Gastroesophageal sphincter (tissue), 4 donors: Measurements from ENCODE around the gene CDH23. TPM values are rescaled to one million over a fixed set of nuclear protein-coding genes. Genes with fewer than 3 reads are reported as not detected.

Source experiments
- ATAC-seq: fragments of 150-250 bp; one replicate; pipeline ENCODE4 v1.9.1; 2016; ENCODE audit warnings: mild to moderate bottlenecking, moderate library complexity
- H3K27ac ChIP-seq, 4 donors: fragments of 200-600 bp; sonication (generic) in 3 of 4; 1 replicate in 3 of 4; 2 replicates in 1 of 4; pipeline ENCODE4 v1.5.1; 2016 to 2019
- H3K27me3 ChIP-seq: fragments of 200-600 bp; sonication (generic); one replicate; pipeline ENCODE4 v1.5.1; 2019
- H3K36me3 ChIP-seq, 2 donors: fragments of 200-600 bp; sonication (generic); one replicate each; pipeline ENCODE4 v1.5.1; 2019; ENCODE audit warnings: control low read depth in 1 of 2
- H3K4me1 ChIP-seq, 3 donors: fragments of 200-600 bp; sonication (generic); 1 replicate in 2 of 3; 2 replicates in 1 of 3; pipeline ENCODE4 v1.5.1; 2016 to 2019; ENCODE audit warnings: control low read depth in 2 of 3
- H3K4me3 ChIP-seq, 2 donors: fragments of 200-600 bp; sonication (generic); one replicate each; pipeline ENCODE4 v1.5.1; 2019; ENCODE audit warnings: mild to moderate bottlenecking in 1 of 2, moderate library complexity in 1 of 2
- H3K9me3 ChIP-seq, 3 donors: fragments of 200-600 bp; sonication (generic); one replicate each; pipeline ENCODE4 v1.5.1; 2017 to 2019; ENCODE audit warnings: control low read depth in 2 of 3
- CTCF ChIP-seq, 4 experiments: fragments of 200-600 bp in 2 of 4; fragments of 450-650 bp in 2 of 4; sonication (generic) in 1 of 4; IDR thresholded peaks; one replicate each; pipeline ENCODE4 v1.5.1; 2017 to 2019; ENCODE audit warnings: antibody characterized with exemption in 4 of 4, mild to moderate bottlenecking in 2 of 4, moderate library complexity in 2 of 4
- EP300 ChIP-seq: sonication (generic); formaldehyde crosslinking; IDR thresholded peaks from one replicate; pipeline ENCODE4 v1.6.1; 2017; ENCODE audit warnings: antibody characterized with exemption, mild to moderate bottlenecking
- POLR2A ChIP-seq, 2 donors: fragments of 450-650 bp; IDR thresholded peaks; one replicate each; pipeline ENCODE4 v1.6.1; 2017; ENCODE audit warnings: antibody characterized with exemption in 2 of 2, mild to moderate bottlenecking in 2 of 2, moderate library complexity in 1 of 2
- POLR2AphosphoS5 ChIP-seq: sonication (generic); formaldehyde crosslinking; IDR thresholded peaks from one replicate; pipeline ENCODE4 v1.6.1; 2017; ENCODE audit warnings: antibody characterized with exemption
- WGBS, 2 donors: methylation state at CpG; one replicate each; pipeline ENCODE4 v1.1.5; 2018; ENCODE audit warnings: low coverage in 1 of 2; 5-methylcytosine and 5-hydroxymethylcytosine counted together
- total RNA-seq, 4 donors: library from RNA; depleted of rRNA; stranded (reverse); fragments of >200 nt; gene quantifications; one replicate each; pipeline ENCODE4 v1.1.0, GENCODE V29; 2016

The CDH23 gene
- total RNA-seq, 4 donors from 2014 or later = 5.1 to 33.5 (median 16.2) TPM

DNA sequence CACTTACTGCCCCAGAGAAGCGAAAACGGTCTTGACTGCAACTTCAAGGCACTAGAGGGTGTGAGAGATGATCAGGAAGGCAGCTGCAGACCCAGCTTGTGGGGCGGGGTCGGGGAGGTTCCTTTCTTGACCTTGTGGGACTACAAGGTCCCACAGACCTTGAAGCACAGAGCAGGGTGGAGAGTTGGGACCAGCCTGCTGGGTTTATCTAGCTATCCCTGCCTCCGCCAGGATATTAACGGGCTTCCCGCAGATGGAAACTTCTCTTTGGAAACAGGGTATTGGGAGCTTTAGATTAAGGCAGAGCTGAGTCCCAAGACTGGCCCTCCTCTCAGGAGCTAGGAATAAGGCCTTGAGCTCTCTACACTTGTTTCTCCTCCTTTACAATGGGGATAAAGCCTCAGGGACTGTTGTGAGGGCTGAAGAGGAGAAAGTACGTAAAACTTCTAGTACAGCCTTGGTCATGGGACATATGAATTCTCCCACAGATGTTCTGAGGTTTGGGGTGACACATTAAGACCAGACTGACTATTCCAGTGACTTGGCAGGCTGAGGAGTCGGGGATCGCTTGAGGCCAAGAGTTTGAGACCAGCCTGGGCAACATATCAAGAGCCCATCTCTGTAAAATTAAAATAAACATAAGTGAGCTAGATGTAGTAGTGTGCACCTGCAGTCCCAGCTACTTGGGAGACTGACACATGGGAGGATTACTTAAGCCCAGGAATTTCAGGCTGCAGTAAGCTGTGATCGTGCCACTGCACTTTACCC lies 153.2 kb downstream of the CDH23 start:
- no peak overlapping the region for H3K4me3 ChIP-seq
- no peak overlapping the region for H3K27ac ChIP-seq
- no peak for ATAC-seq
- H3K36me3 ChIP-seq = no peaks in the 10 kb centered on the region
- 76 to 91% methylated on average over 4 to 8 of the region's 11 CpGs for WGBS, 2 donors
- peaks cover 0 to 11% (median 5%) of the 10 kb centered on the region in 3 donors for H3K4me1 ChIP-seq
- no peaks in the 10 kb centered on the region for H3K27me3 ChIP-seq
- TF ChIP-seq EP300 (no peak), CTCF (IDR thresholded peaks at IDR 0.05) (no peak), POLR2AphosphoS5 (no peak), POLR2A (IDR thresholded peaks at IDR 0.05) (no peak)
- H3K9me3 ChIP-seq = no peaks in the 10 kb centered on the region

DNA sequence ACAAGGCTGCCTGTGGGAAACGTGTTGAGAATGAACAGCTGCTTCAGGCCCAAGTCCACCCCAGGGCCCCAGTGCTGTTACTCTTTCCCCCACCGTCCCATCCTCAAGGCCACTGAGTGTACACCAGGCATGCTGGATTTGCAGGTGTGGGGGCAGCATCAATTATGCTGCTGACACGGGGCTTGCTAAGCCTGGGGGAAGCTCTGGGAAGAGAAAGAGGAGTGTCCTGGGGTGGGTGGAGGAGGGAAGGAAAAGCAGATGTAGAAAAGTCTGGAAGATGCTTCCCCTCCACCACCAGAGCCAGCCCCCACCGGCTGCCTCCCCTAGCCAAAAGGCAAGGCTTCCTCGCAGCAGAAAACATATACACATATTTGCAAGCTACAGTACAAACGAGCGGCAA lies 153.9 kb downstream of the CDH23 start:
- 85% methylated on average over 5 to 7 of the region's 7 CpGs for WGBS, 2 donors

DNA sequence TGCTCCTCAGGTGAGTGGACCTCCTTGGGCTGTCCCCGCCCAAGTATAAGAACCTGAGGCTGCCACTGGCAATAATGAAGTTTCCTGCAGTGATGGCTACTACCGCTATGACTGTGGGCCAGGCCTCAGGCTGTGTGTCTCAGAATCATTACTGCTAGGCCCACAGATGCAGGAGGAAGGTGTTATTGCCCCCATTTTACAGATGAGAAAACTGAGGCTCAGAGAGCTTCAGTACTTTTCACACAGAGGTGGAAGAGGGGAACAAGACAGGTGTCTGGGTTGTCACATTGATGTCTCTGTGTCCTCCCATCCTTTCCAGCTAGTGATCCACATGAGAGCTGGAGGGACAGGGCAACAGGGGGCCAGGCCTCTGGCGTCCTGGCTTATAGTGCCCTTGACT lies 155.2 kb downstream of the CDH23 start:
- H3K36me3 ChIP-seq = no peaks in the 10 kb centered on the region
- TF ChIP-seq EP300 = no peak
- no peak for TF ChIP-seq POLR2A (IDR thresholded peaks at IDR 0.05)
- no peak for TF ChIP-seq CTCF (IDR thresholded peaks at IDR 0.05)
- TF ChIP-seq POLR2AphosphoS5 = no peak
- no peaks in the 10 kb centered on the region for H3K27me3 ChIP-seq
- no peak overlapping the region for H3K27ac ChIP-seq
- 88% methylated on average over 1 of the region's 3 CpGs; no CpG with 5 or more reads in 1 of the 2 donors for WGBS, 2 donors
- no peaks in the 10 kb centered on the region for H3K9me3 ChIP-seq
- H3K4me1 ChIP-seq = peaks cover 0 to 11% (median 5%) of the 10 kb centered on the region in 3 donors
- ATAC-seq = no peak
- no peak overlapping the region for H3K4me3 ChIP-seq

More for the DNA sequence above, 153.9 kb downstream of the CDH23 start:
- peaks cover 0 to 11% (median 5%) of the 10 kb centered on the region in 3 donors for H3K4me1 ChIP-seq
- no peaks in the 10 kb centered on the region for H3K9me3 ChIP-seq
- no peak overlapping the region for H3K27ac ChIP-seq
- no peak overlapping the region for H3K4me3 ChIP-seq
- ATAC-seq = no peak
- TF ChIP-seq POLR2A (IDR thresholded peaks at IDR 0.05) (no peak), POLR2AphosphoS5 (no peak), EP300 (no peak), CTCF (IDR thresholded peaks at IDR 0.05) (no peak)
- H3K27me3 ChIP-seq = no peaks in the 10 kb centered on the region
- no peaks in the 10 kb centered on the region for H3K36me3 ChIP-seq

GRCh38 chr10:71553432-71553831 lies 156.7 kb downstream of the CDH23 start:
- 17 to 56% methylated on average over 1 to 5 of the region's 5 CpGs for WGBS, 2 donors
- no peak for ATAC-seq

More at GRCh38 chr10:71553432-71553831, 156.7 kb downstream of the CDH23 start:
- Histone ChIP-seq H3K27ac (no peak overlapping the region), H3K4me1 (no peaks in the 10 kb centered on the region), H3K4me3 (no peak overlapping the region), H3K36me3 (no peaks in the 10 kb centered on the region), H3K27me3 (no peaks in the 10 kb centered on the region), H3K9me3 (no peaks in the 10 kb centered on the region)
- no peak for TF ChIP-seq EP300
- no peak for TF ChIP-seq POLR2A (IDR thresholded peaks at IDR 0.05)
- TF ChIP-seq CTCF (IDR thresholded peaks at IDR 0.05) = no peak
- no peak for TF ChIP-seq POLR2AphosphoS5
